Spleen (tissue), 7 donors: ENCODE data around the gene A4GALT.

Experiments
- CTCF ChIP-seq, 11 experiments: fragments of 200-600 bp in 7 of 11; fragments of 450-650 bp in 4 of 11; sonication (generic) in 4 of 11; IDR thresholded peaks in 8 of 11; conservative IDR thresholded peaks in 3 of 11; 1 replicate in 7 of 11; 2 replicates in 4 of 11; pipeline versions ENCODE4 v1.4.0 to v1.8.0; 2016 to 2021; ENCODE audit warnings: antibody characterized with exemption in 11 of 11, inconsistent platforms in 4 of 11, mild to moderate bottlenecking in 1 of 11
- POLR2A ChIP-seq, 3 donors: fragments of 450-650 bp; IDR thresholded peaks; one replicate each; pipeline ENCODE4 v1.5.1; 2017; ENCODE audit warnings: antibody characterized with exemption in 3 of 3, mild to moderate bottlenecking in 1 of 3
- POLR2AphosphoS5 ChIP-seq, 3 donors: sonication (generic); formaldehyde crosslinking; IDR thresholded peaks; one replicate each; pipeline ENCODE4 v1.5.1; 2017; ENCODE audit warnings: antibody characterized with exemption in 3 of 3
- donor health status: DM: no; HTN: no; CAD: no; lungs with moderate emphysema.
- donor health status: DM: no; HTN: no; CAD: no.
- donor health status: DM: no; HTN: no; CAD: no.

GRCh38 chr22:42745118-42745517 lies 24.4 kb upstream of the A4GALT start:
- TF ChIP-seq CTCF (IDR thresholded peaks at IDR 0.05 in 8 of 11, conservative IDR thresholded peaks at IDR 0.05 in 3 of 11) (no peak), POLR2A (IDR thresholded peaks at IDR 0.05) (no peak), POLR2AphosphoS5 (IDR thresholded peaks at IDR 0.05) (no peak)
